ENCODE measurements around the gene SP7.
"Not testable (repeated sequence)": the region's sequence is repeated elsewhere in the genome, so short reads cannot be mapped to it uniquely, and the experiment has no call there.

SP7 gene

GRCh38 chr12:53313996-53314395, 22.2 kb downstream of the SP7 start:
- DNase-seq = no peak

GRCh38 chr12:53308276-53308675, 27.9 kb downstream of the SP7 start:
- DNase-seq = no peak

- DNase-seq = no peak
Observed at GRCh38 chr12:53306826-53307225, 29.3 kb downstream of the SP7 start.

- no peak for DNase-seq
Observed at GRCh38 chr12:53302903-53303302, 33.3 kb downstream of the SP7 start.

GRCh38 chr12:53300187-53300586, 36.0 kb downstream of the SP7 start:
- no peak for DNase-seq

GRCh38 chr12:53299454-53300180, 36.5 kb downstream of the SP7 start, which contains the start of gene MYG1:
Gene MYG1, plus strand, starts transcription at chr12:53299695. Its CDS starts 43 bp downstream, at chr12:53299738.
- peak; percentile 87 for DNase-seq

GRCh38 chr12:53299101-53299453, 37.1 kb downstream of the SP7 start:
- DNase-seq = peak; percentile 61

- peak; percentile 20 for DNase-seq
Observed at GRCh38 chr12:53298164-53298563, 38.0 kb downstream of the SP7 start.

GRCh38 chr12:53297106-53297505, 39.0 kb downstream of the SP7 start:
- not testable (repeated sequence) for DNase-seq

- DNase-seq = no peak
Observed at GRCh38 chr12:53295891-53296219, 40.3 kb downstream of the SP7 start.

- peak; percentile 92 for DNase-seq
Observed at GRCh38 chr12:53295070-53295890, 40.9 kb downstream of the SP7 start, which contains the start of gene PFDN5. Gene PFDN5, plus strand, starts transcription at chr12:53295542. Its CDS starts 26 bp downstream, at chr12:53295568.

- DNase-seq = no peak
Observed at GRCh38 chr12:53292426-53292825, 43.7 kb downstream of the SP7 start.

GRCh38 chr12:53290661-53291060, 45.5 kb downstream of the SP7 start:
- no peak for DNase-seq

GRCh38 chr12:53289891-53290290, 46.3 kb downstream of the SP7 start:
- no peak for DNase-seq

GRCh38 chr12:53288322-53288721, 47.8 kb downstream of the SP7 start:
- DNase-seq = no peak

- peak; percentile 75 for DNase-seq
Observed at GRCh38 chr12:53287741-53288216, 48.4 kb downstream of the SP7 start.

- no peak for DNase-seq
Observed at GRCh38 chr12:53286448-53286847, 49.7 kb downstream of the SP7 start.

- no peak for DNase-seq
Observed at GRCh38 chr12:53279888-53280498, 56.2 kb downstream of the SP7 start.

- no peak for DNase-seq
Observed at GRCh38 chr12:53279283-53279869, 56.8 kb downstream of the SP7 start.

GRCh38 chr12:53277981-53278380, 58.2 kb downstream of the SP7 start:
- no peak for DNase-seq
